Neural cell (in vitro differentiated cells): ENCODE data around the gene CH25H. TPM values are rescaled to one million over a fixed set of nuclear protein-coding genes. Genes with fewer than 3 reads are reported as not detected.

Source experiments
- H2AFZ ChIP-seq: fragments of 200-600, 300-800 bp; sonication (generic), shearing (Covaris generic); 2 replicates; pipeline ENCODE4 v1.6.0; 2014; ENCODE audit warnings: low read depth, mild to moderate bottlenecking, antibody characterized with exemption, low read length, moderate library complexity
- H3F3A ChIP-seq: fragments of 200-600 bp; shearing (Covaris generic); 2 replicates; pipeline ENCODE4 v1.6.1; 2016; ENCODE audit warnings: mild to moderate bottlenecking, moderate library complexity, mixed read lengths, antibody characterized with exemption, low read length; ENCODE audit not compliant: insufficient read depth, poor library complexity, severe bottlenecking
- H3K27ac ChIP-seq: fragments of 200-600, 300-800 bp; sonication (generic), shearing (Covaris generic); 2 replicates; pipeline ENCODE4 v1.5.1; 2014; ENCODE audit warnings: mild to moderate bottlenecking, low read length, moderate library complexity
- H3K27me3 ChIP-seq: fragments of 300-800, 200-600 bp; sonication (generic), shearing (Covaris generic); 2 replicates; pipeline ENCODE4 v1.6.0; 2014; ENCODE audit warnings: mild to moderate bottlenecking, low read depth, low read length, moderate library complexity; ENCODE audit not compliant: insufficient read depth
- H3K36me3 ChIP-seq: fragments of 300-800, 200-600 bp; sonication (generic), shearing (Covaris generic); 2 replicates; pipeline ENCODE4 v1.5.1; 2014; ENCODE audit warnings: mild to moderate bottlenecking, antibody characterized with exemption, low read length, moderate library complexity; ENCODE audit not compliant: insufficient read depth
- H3K4me2 ChIP-seq: fragments of 300-800, 200-600 bp; sonication (generic), shearing (Covaris generic); 2 replicates; pipeline ENCODE4 v1.6.0; 2014; ENCODE audit warnings: mild to moderate bottlenecking, low read length
- H3K4me3 ChIP-seq: fragments of 300-800, 200-600 bp; sonication (generic), shearing (Covaris generic); 2 replicates; pipeline ENCODE4 v1.5.1; 2014; ENCODE audit warnings: mild to moderate bottlenecking, low read length, moderate library complexity
- H3K79me2 ChIP-seq: fragments of 200-600 bp; shearing (Covaris generic); replicated peaks from 2 replicates; pipeline ENCODE4 v1.6.0; 2014; ENCODE audit warnings: mild to moderate bottlenecking, low read length, moderate library complexity; ENCODE audit not compliant: insufficient read depth
- H3K9ac ChIP-seq: fragments of 300-800, 200-600 bp; sonication (generic), shearing (Covaris generic); 2 replicates; pipeline ENCODE4 v1.6.1; 2016; ENCODE audit warnings: mild to moderate bottlenecking, low read length, mixed read lengths
- H3K9me2 ChIP-seq: fragments of 200-600 bp; shearing (Covaris generic); 2 replicates; pipeline ENCODE4 v1.6.1; 2016; ENCODE audit warnings: mild to moderate bottlenecking, low read length, mixed read lengths; ENCODE audit not compliant: insufficient read depth
- H3K9me3 ChIP-seq: fragments of 200-600, 300-800 bp; sonication (generic), shearing (Covaris generic); 2 replicates; pipeline ENCODE4 v1.6.1; 2016; ENCODE audit warnings: mild to moderate bottlenecking, mixed run types, low read length, moderate library complexity, mixed read lengths
- H4K20me1 ChIP-seq: fragments of 200-600 bp; shearing (Covaris generic); 2 replicates; pipeline ENCODE4 v1.6.1; 2016; ENCODE audit warnings: mild to moderate bottlenecking, mixed run types; ENCODE audit not compliant: insufficient read depth
- EP300 ChIP-seq: fragments of 450-650 bp; conservative IDR thresholded peaks from 2 replicates; pipeline ENCODE4 v1.6.1; 2014; ENCODE audit warnings: antibody characterized with exemption, mild to moderate bottlenecking, moderate library complexity; ENCODE audit not compliant: poor library complexity, severe bottlenecking
- EZH2 ChIP-seq: fragments of 200-600, 300-800 bp; shearing (Covaris generic), sonication (generic); IDR thresholded peaks from 2 replicates; pipeline ENCODE4 v1.6.1; 2014; ENCODE audit warnings: antibody characterized with exemption, low read length, borderline replicate concordance, mild to moderate bottlenecking; ENCODE audit not compliant: insufficient read depth, poor library complexity, severe bottlenecking
- MXI1 ChIP-seq: fragments of 450-650 bp; conservative IDR thresholded peaks from 2 replicates; pipeline ENCODE4 v1.6.1; 2014; ENCODE audit warnings: antibody characterized with exemption, mild to moderate bottlenecking; ENCODE audit not compliant: poor library complexity, severe bottlenecking
- POLR2AphosphoS5 ChIP-seq: IDR thresholded peaks from 2 replicates; pipeline ENCODE4 v1.6.1; 2012
- RAD21 ChIP-seq: fragments of 450-650 bp; conservative IDR thresholded peaks from 2 replicates; pipeline ENCODE4 v1.6.1; 2014; ENCODE audit warnings: antibody characterized with exemption, mild to moderate bottlenecking, moderate library complexity
- SMC3 ChIP-seq: fragments of 450-650 bp; conservative IDR thresholded peaks from 2 replicates; pipeline ENCODE4 v1.6.1; 2014; ENCODE audit warnings: antibody characterized with exemption, mild to moderate bottlenecking, moderate library complexity; ENCODE audit not compliant: poor library complexity
- TAF1 ChIP-seq: IDR thresholded peaks from 2 replicates; pipeline ENCODE4 v1.6.1; 2012; ENCODE audit warnings: low read depth
- polyA plus RNA-seq: library from polyadenylated mRNA; depleted of rRNA; stranded (reverse); fragments of >200 nt; gene quantifications from 2 replicates; pipeline ENCODE4 v1.2.3, GENCODE V29; 2014
- TF ChIP-seq, protein P1 (sequence below): fragments of 450-650 bp; IDR thresholded peaks from 2 replicates; pipeline ENCODE4 v1.5.1; 2014; ENCODE audit warnings: antibody characterized with exemption, mild to moderate bottlenecking, moderate library complexity; ENCODE audit not compliant: poor library complexity, severe bottlenecking
- TF ChIP-seq, protein P2 (sequence below): IDR thresholded peaks from 2 replicates; pipeline ENCODE4 v1.6.1; 2012; ENCODE audit warnings: borderline replicate concordance

The CH25H gene
- polyA plus RNA-seq, 1 donor from 2014 or later: 0.22 TPM

DNA sequence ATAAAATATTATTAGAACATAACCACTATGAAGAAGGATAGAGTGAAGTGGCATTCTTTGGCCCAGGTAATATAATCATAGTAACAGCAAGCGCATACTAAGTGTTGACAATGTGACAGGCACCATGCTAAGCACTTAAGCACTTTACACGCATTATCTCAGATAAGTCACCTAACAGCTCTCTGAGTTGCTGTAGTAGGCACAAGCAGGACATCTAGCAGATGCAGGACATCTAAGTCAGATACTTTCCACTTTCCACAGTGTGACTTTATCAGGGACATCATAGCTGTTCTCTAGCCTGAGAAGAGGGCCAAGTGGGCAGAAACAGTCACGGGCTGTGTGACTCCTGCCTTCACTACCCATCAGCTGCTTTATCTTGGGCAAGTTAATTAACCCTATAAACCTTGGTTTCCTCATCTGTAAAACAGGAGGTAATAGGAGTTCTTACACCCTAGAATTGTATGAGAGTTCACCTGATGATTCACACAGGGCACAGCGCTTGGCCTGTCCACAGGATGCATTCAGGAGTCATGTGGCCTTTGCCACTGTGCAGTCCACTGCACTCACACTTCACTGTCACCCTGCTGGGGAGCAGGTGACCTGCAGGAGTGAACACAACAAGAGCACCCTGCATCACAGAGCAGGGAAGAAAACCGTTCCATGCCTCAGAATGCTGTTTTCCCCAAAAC lies 32.0 kb upstream of the CH25H start:
- H3K79me2 ChIP-seq: no peaks in the 10 kb centered on the region
- H3F3A ChIP-seq: no peaks in the 10 kb centered on the region
- no peaks in the 10 kb centered on the region for H3K27me3 ChIP-seq
- no peaks in the 10 kb centered on the region for H3K36me3 ChIP-seq
- H3K9me2 ChIP-seq: no peaks in the 10 kb centered on the region
- H3K4me2 ChIP-seq: no peak overlapping the region
- no peaks in the 10 kb centered on the region for H3K9me3 ChIP-seq
- no peak overlapping the region for H3K27ac ChIP-seq
- H3K4me3 ChIP-seq: no peak overlapping the region
- no peak overlapping the region for H3K9ac ChIP-seq
- no peak overlapping the region for H2AFZ ChIP-seq
- TF ChIP-seq EP300: no peak
- no peak for TF ChIP-seq EZH2
- TF ChIP-seq, protein P1, sequence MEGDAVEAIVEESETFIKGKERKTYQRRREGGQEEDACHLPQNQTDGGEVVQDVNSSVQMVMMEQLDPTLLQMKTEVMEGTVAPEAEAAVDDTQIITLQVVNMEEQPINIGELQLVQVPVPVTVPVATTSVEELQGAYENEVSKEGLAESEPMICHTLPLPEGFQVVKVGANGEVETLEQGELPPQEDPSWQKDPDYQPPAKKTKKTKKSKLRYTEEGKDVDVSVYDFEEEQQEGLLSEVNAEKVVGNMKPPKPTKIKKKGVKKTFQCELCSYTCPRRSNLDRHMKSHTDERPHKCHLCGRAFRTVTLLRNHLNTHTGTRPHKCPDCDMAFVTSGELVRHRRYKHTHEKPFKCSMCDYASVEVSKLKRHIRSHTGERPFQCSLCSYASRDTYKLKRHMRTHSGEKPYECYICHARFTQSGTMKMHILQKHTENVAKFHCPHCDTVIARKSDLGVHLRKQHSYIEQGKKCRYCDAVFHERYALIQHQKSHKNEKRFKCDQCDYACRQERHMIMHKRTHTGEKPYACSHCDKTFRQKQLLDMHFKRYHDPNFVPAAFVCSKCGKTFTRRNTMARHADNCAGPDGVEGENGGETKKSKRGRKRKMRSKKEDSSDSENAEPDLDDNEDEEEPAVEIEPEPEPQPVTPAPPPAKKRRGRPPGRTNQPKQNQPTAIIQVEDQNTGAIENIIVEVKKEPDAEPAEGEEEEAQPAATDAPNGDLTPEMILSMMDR: no peak
- no peak for TF ChIP-seq RAD21
- TF ChIP-seq POLR2AphosphoS5: no peak
- no peak for TF ChIP-seq SMC3
- TF ChIP-seq, protein P2, sequence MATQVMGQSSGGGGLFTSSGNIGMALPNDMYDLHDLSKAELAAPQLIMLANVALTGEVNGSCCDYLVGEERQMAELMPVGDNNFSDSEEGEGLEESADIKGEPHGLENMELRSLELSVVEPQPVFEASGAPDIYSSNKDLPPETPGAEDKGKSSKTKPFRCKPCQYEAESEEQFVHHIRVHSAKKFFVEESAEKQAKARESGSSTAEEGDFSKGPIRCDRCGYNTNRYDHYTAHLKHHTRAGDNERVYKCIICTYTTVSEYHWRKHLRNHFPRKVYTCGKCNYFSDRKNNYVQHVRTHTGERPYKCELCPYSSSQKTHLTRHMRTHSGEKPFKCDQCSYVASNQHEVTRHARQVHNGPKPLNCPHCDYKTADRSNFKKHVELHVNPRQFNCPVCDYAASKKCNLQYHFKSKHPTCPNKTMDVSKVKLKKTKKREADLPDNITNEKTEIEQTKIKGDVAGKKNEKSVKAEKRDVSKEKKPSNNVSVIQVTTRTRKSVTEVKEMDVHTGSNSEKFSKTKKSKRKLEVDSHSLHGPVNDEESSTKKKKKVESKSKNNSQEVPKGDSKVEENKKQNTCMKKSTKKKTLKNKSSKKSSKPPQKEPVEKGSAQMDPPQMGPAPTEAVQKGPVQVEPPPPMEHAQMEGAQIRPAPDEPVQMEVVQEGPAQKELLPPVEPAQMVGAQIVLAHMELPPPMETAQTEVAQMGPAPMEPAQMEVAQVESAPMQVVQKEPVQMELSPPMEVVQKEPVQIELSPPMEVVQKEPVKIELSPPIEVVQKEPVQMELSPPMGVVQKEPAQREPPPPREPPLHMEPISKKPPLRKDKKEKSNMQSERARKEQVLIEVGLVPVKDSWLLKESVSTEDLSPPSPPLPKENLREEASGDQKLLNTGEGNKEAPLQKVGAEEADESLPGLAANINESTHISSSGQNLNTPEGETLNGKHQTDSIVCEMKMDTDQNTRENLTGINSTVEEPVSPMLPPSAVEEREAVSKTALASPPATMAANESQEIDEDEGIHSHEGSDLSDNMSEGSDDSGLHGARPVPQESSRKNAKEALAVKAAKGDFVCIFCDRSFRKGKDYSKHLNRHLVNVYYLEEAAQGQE: no peak
- TF ChIP-seq TAF1: no peak
- no peak for TF ChIP-seq MXI1
- no peaks in the 10 kb centered on the region for H4K20me1 ChIP-seq

DNA sequence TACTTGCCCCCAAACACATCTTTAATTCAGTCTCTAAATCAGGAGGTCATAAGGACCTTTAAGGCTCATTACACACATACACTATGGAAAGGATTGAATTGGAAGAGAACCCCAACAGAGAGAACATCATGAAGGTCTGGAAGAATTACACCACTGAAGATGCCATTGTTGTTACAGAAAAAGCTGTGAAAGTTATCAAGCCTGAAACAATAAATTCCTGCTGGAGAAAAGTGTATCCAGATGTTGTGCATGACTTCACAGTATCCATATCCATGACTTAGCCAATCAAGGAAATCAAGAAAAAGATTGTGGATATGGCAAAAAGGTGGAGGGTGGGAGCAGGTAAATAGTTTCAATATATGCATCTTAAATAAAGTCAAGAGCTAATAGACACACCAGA lies 30.7 kb upstream of the CH25H start:
- no peak overlapping the region for H3K9ac ChIP-seq
- no peaks in the 10 kb centered on the region for H3K27me3 ChIP-seq
- H3K36me3 ChIP-seq: no peaks in the 10 kb centered on the region
- H3K27ac ChIP-seq: no peak overlapping the region
- H3K9me3 ChIP-seq: no peaks in the 10 kb centered on the region
- H2AFZ ChIP-seq: no peak overlapping the region
- no peak overlapping the region for H3K4me3 ChIP-seq
- no peaks in the 10 kb centered on the region for H3F3A ChIP-seq
- no peaks in the 10 kb centered on the region for H3K79me2 ChIP-seq
- no peak overlapping the region for H3K4me2 ChIP-seq
- no peaks in the 10 kb centered on the region for H3K9me2 ChIP-seq
- H4K20me1 ChIP-seq: no peaks in the 10 kb centered on the region
- TF ChIP-seq MXI1: no peak
- no peak for TF ChIP-seq EZH2
- TF ChIP-seq, protein P2: no peak
- TF ChIP-seq RAD21: no peak
- TF ChIP-seq SMC3: no peak
- TF ChIP-seq POLR2AphosphoS5: no peak
- TF ChIP-seq TAF1: no peak
- TF ChIP-seq, protein P1: no peak
- no peak for TF ChIP-seq EP300
